CD4-positive, alpha-beta T cell (primary cell): ENCODE measurements around the gene RASL11B. TPM values are rescaled to one million over a fixed set of nuclear protein-coding genes. Genes with fewer than 3 reads are reported as not detected.

Experiments used
- ATAC-seq: fragments of 200-7000 bp; cut with Tn5 transposase; one replicate; pipeline ENCODE4 v1.10.0; 2022; ENCODE audit warnings: mild to moderate bottlenecking; ENCODE audit not compliant: poor library complexity
- CTCF ChIA-PET: fragments of 350-600 bp; sonication (Branson Sonifier 250); formaldehyde crosslinking; loops from one replicate; lab custom pipeline; 2021; ENCODE audit warnings: antibody characterized with exemption, inconsistent platforms; lab: Charles Lee
- POLR2A ChIA-PET: fragments of 350-600 bp; sonication (Branson Sonifier 250); formaldehyde crosslinking; loops from one replicate; lab custom pipeline; 2021; ENCODE audit warnings: antibody characterized with exemption, inconsistent platforms; lab: Charles Lee
- DNase-seq, 14 experiments: peaks; one replicate each; pipeline ENCODE4 v3.0.0-alpha.2; 2013 to 2020; ENCODE audit warnings: mixed read lengths in 2 of 14
- H3K27ac ChIP-seq, 2 donors: one replicate each; pipeline versions ENCODE4 v1.5.1 to v1.7.0; 2013; ENCODE audit warnings: low read length in 2 of 2, low read depth in 1 of 2, mild to moderate bottlenecking in 1 of 2
- H3K27me3 ChIP-seq, 2 experiments: 1 replicate in 1 of 2; 2 replicates in 1 of 2; pipeline versions ENCODE4 v1.6.1 to v1.7.0; 2013; ENCODE audit warnings: low read length in 2 of 2, control low read depth in 1 of 2, mild to moderate bottlenecking in 1 of 2, moderate library complexity in 1 of 2; ENCODE audit not compliant: insufficient read depth in 2 of 2, control insufficient read depth in 1 of 2
- H3K36me3 ChIP-seq: one replicate; pipeline ENCODE4 v1.6.1; 2013; ENCODE audit warnings: low read length, control low read depth; ENCODE audit not compliant: insufficient read depth
- H3K4me1 ChIP-seq: one replicate; pipeline ENCODE4 v1.6.1; 2013; ENCODE audit warnings: low read length, control low read depth; ENCODE audit not compliant: insufficient read depth
- H3K4me3 ChIP-seq: one replicate; pipeline ENCODE4 v1.5.1; 2013; ENCODE audit warnings: mild to moderate bottlenecking, low read length, moderate library complexity
- H3K9me3 ChIP-seq, 2 experiments: 1 replicate in 1 of 2; 2 replicates in 1 of 2; pipeline versions ENCODE4 v1.6.1 to v1.7.0; 2013; ENCODE audit warnings: low read length in 2 of 2, mild to moderate bottlenecking in 2 of 2, control low read depth in 1 of 2, moderate library complexity in 1 of 2; ENCODE audit not compliant: control insufficient read depth in 1 of 2, insufficient read depth in 1 of 2
- H3K27ac Mint-ChIP-seq: one replicate; pipeline ENCODE4 v1.8.0; 2020; ENCODE audit warnings: mixed read lengths
- H3K27me3 Mint-ChIP-seq: one replicate; pipeline ENCODE4 v1.8.0; 2021; ENCODE audit warnings: mixed read lengths
- H3K36me3 Mint-ChIP-seq: one replicate; pipeline ENCODE4 v1.8.0; 2021; ENCODE audit warnings: low read depth, mixed read lengths
- H3K4me1 Mint-ChIP-seq: one replicate; pipeline ENCODE4 v1.8.0; 2021; ENCODE audit warnings: low read depth, mixed read lengths
- H3K4me3 Mint-ChIP-seq: one replicate; pipeline ENCODE4 v1.8.0; 2020; ENCODE audit warnings: mild to moderate bottlenecking, mixed read lengths
- H3K9me3 Mint-ChIP-seq: one replicate; pipeline ENCODE4 v1.8.0; 2020; ENCODE audit warnings: mixed read lengths
- CTCF ChIP-seq: fragments of 200-600 bp; IDR thresholded peaks from one replicate; pipeline ENCODE4 v1.8.0; 2022; ENCODE audit warnings: antibody characterized with exemption, mild to moderate bottlenecking
- intact Hi-C, 2 experiments: fragments of 100-400 bp; cut with DNase I in 1 of 2; cut with micrococcal nuclease in 1 of 2; formaldehyde crosslinking; loops; one replicate each; pipeline versions ENCODE4 v1.15.1 to v1.9.0; 2023 to 2025; cut with DNase I, micrococcal nuclease
- total RNA-seq, 174 experiments: library from RNA in 2 of 174; stranded (reverse) in 2 of 174; gene quantifications; one replicate each; pipeline ENCODE4 v1.2.3 and lab custom pipeline; 2021 to 2026

The RASL11B gene
- total RNA-seq, 2 experiments from 2014 or later = 0.31 to 0.63 TPM

- CTCF ChIA-PET = no interaction called here
- H3K4me1 Mint-ChIP-seq = peaks cover 20% of the 10 kb centered on the region
Observed at GRCh38 chr4:52873861-52874343, 11.8 kb downstream of the RASL11B start.

GRCh38 chr4:52874948-52875347 is 12.8 kb downstream of the RASL11B start:
- Histone ChIP-seq H3K9me3 (no peaks in the 10 kb centered on the region), H3K27me3 (no peaks in the 10 kb centered on the region), H3K4me1 (peaks cover 3% of the 10 kb centered on the region), H3K4me3 (no peak overlapping the region), H3K27ac (no peak overlapping the region), H3K36me3 (peaks cover 13% of the 10 kb centered on the region)
- DNase-seq = no peak
- no peak overlapping the region for H3K27ac Mint-ChIP-seq
- no peak overlapping the region for H3K4me3 Mint-ChIP-seq
- ATAC-seq = no peak
- TF ChIP-seq CTCF = no peak
- H3K27me3 Mint-ChIP-seq = no peaks in the 10 kb centered on the region
- ChIA-PET CTCF (no interaction called here), POLR2A (no interaction called here)
- intact Hi-C loops = no loop called here
- H3K4me1 Mint-ChIP-seq = peaks cover 20% of the 10 kb centered on the region
- no peaks in the 10 kb centered on the region for H3K9me3 Mint-ChIP-seq
- H3K36me3 Mint-ChIP-seq = peaks cover 24% of the 10 kb centered on the region

More at GRCh38 chr4:52873861-52874343, 11.8 kb downstream of the RASL11B start:
- Histone ChIP-seq H3K4me3 (no peak overlapping the region), H3K27ac (no peak overlapping the region), H3K36me3 (peaks cover 13% of the 10 kb centered on the region), H3K4me1 (peaks cover 3% of the 10 kb centered on the region), H3K9me3 (no peaks in the 10 kb centered on the region), H3K27me3 (no peaks in the 10 kb centered on the region)
- DNase-seq (no peak), ATAC-seq (no peak)
- Mint-ChIP-seq H3K4me3 (no peak overlapping the region), H3K27me3 (no peaks in the 10 kb centered on the region), H3K9me3 (no peaks in the 10 kb centered on the region), H3K27ac (no peak overlapping the region), H3K36me3 (peaks cover 24% of the 10 kb centered on the region)
- no peak for TF ChIP-seq CTCF
- intact Hi-C loops = no loop called here
- POLR2A ChIA-PET = interaction anchor here (0.7 kb wide), 1 partner anchor 36 kb away, joined by 3 read pairs; no protein-coding TSS in a partner anchor

GRCh38 chr4:52876069-52876468 is 14.0 kb downstream of the RASL11B start:
- Histone ChIP-seq H3K27me3 (no peaks in the 10 kb centered on the region), H3K4me3 (no peak overlapping the region), H3K9me3 (no peaks in the 10 kb centered on the region), H3K4me1 (peaks cover 3% of the 10 kb centered on the region), H3K27ac (no peak overlapping the region), H3K36me3 (peaks cover 8% of the 10 kb centered on the region)
- ChIA-PET POLR2A (interaction anchor here (0.6 to 1.3 kb wide), 3 partner anchors 38 to 163 kb away, joined by 3 to 7 read pairs (median 3); no protein-coding TSS in a partner anchor), CTCF (no interaction called here)
- H3K4me3 Mint-ChIP-seq = no peak overlapping the region
- no peaks in the 10 kb centered on the region for H3K27me3 Mint-ChIP-seq
- H3K36me3 Mint-ChIP-seq = peaks cover 20% of the 10 kb centered on the region
- H3K9me3 Mint-ChIP-seq = no peaks in the 10 kb centered on the region
- intact Hi-C loops = no loop called here
- peaks cover 20% of the 10 kb centered on the region for H3K4me1 Mint-ChIP-seq
- H3K27ac Mint-ChIP-seq = no peak overlapping the region
- no peak for ATAC-seq
- TF ChIP-seq CTCF = no peak
- DNase-seq = no peak
